ENCODE results near the gene IL21R. TPM values are rescaled to one million over a fixed set of nuclear protein-coding genes. Genes with fewer than 3 reads are reported as not detected.

Gene IL21R
- total and polyA plus RNA-seq, 10 of the 15 experiments (the other 5 are each of a cell fraction or from before 2014, with no cell fraction given) = 5.3 to 138 (median 82.5) TPM

DNA sequence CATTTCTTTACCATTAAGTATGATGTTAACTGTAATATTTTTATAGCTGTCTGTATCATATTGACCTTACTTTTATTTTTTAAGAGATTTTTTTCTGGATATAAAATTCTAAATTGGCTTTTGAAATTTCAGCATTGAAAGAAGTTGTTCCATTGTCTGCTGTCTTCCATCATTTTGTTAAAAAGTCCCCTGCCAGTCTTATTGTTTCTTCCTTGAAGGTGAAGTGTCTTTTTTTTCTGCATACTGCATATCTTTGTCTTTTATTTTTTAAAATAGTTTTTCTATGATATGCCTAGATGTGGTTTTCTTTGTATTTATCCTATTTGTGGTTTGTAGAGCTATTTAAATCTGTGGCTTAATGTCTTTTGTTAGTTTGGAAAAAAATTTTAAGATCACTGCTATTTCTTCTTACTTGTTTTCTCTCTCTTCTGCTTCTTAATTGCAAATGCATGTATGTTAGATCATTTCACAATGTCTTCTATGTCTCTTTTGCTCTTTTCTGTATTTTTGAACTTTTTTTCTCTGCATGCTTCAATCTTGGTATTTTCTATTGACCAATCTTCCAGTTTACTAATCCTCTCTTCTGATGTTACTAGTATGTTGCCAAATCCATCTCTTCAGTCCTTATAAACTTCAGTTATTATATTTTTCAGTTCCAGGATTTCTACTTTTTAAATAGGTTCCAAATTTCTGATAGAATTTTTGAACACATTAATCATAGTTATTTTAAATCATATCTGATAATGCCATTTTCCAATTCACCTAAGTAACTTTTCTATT is 20.2 kb downstream of the IL21R start (continued):
- TF ChIP-seq, protein P1, sequence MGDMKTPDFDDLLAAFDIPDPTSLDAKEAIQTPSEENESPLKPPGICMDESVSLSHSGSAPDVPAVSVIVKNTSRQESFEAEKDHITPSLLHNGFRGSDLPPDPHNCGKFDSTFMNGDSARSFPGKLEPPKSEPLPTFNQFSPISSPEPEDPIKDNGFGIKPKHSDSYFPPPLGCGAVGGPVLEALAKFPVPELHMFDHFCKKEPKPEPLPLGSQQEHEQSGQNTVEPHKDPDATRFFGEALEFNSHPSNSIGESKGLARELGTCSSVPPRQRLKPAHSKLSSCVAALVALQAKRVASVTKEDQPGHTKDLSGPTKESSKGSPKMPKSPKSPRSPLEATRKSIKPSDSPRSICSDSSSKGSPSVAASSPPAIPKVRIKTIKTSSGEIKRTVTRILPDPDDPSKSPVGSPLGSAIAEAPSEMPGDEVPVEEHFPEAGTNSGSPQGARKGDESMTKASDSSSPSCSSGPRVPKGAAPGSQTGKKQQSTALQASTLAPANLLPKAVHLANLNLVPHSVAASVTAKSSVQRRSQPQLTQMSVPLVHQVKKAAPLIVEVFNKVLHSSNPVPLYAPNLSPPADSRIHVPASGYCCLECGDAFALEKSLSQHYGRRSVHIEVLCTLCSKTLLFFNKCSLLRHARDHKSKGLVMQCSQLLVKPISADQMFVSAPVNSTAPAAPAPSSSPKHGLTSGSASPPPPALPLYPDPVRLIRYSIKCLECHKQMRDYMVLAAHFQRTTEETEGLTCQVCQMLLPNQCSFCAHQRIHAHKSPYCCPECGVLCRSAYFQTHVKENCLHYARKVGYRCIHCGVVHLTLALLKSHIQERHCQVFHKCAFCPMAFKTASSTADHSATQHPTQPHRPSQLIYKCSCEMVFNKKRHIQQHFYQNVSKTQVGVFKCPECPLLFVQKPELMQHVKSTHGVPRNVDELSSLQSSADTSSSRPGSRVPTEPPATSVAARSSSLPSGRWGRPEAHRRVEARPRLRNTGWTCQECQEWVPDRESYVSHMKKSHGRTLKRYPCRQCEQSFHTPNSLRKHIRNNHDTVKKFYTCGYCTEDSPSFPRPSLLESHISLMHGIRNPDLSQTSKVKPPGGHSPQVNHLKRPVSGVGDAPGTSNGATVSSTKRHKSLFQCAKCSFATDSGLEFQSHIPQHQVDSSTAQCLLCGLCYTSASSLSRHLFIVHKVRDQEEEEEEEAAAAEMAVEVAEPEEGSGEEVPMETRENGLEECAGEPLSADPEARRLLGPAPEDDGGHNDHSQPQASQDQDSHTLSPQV (IDR thresholded peaks at IDR 0.05) = no peak
- TF ChIP-seq BCL11A (IDR thresholded peaks at IDR 0.05; ENCODE audit: low read depth, low read length) (no peak), KAT2A (conservative IDR thresholded peaks at IDR 0.05; ENCODE audit: control insufficient read depth, low read depth, low read length) (no peak)

DNA sequence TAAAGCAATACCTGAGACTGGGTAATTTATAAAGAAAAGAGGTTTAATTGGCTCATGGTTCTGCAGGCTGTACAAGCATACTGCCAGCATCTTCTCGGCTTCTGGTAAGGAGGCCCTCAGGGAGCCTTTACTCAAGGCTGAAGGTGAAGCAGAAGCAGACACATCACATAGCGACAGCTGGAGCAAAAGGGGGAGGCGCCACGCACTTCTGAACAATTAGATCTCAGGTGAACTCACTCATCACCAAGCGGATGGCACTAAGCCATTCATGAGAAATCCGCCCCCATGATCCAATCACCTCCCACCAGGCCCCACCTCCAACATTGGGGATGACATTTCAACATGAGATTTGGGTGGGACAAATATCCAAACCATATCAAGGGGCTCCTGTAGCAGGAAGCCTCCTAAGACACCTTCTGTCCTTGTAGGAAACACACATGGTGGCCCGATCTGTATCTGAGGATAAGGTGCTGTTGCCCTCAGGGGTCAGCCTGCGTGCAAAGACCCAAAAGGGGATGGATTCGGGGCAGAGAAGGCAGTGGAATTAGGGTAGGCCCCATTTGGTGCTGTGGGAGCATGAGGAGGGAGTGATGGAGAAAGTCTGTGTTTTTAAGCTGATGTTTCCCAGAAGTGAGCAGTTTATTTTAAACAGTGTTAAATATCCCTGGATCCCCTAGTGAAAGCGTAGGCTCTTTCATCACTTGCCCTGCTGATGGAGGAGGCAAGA is 23.0 kb downstream of the IL21R start:
- RAD21 ChIA-PET (ENCODE audit: unreplicated experiment) = interaction anchor here (3.9 to 4.3 kb wide), 2 partner anchors 21 to 52 kb away, joined by 34 to 106 read pairs; partner anchors contain the start of gene IL21R
- FAIRE-seq = no peak
- H3K9ac ChIP-seq (ENCODE audit: control insufficient read depth, insufficient read depth, low read length) = no peak overlapping the region
- H2AFZ ChIP-seq (ENCODE audit: control insufficient read depth, low read depth, low read length) = no peak overlapping the region
- DNase-seq (ENCODE audit: low read depth, low spot score) = no peak
- H3K4me2 ChIP-seq (ENCODE audit: control insufficient read depth, insufficient read depth) = peak overlapping the region; percentile 71; the same call in 1 of the 2 replicates
- no peak for ATAC-seq
- no peaks in the 10 kb centered on the region for H4K20me1 ChIP-seq (ENCODE audit: control insufficient read depth, insufficient read depth)
- H3K4me3 ChIP-seq = no peak overlapping the region
- no peaks in the 10 kb centered on the region for H3K27me3 ChIP-seq (replicated peaks in 1 of 2; ENCODE audit: control insufficient read depth in 2 of 2, insufficient read depth in 2 of 2, low read length in 1 of 2)
- no TSS peak for BruUV-seq (replicated peaks)
- peaks cover 38% of the 10 kb centered on the region for H3K9me3 ChIP-seq (replicated peaks; ENCODE audit: control insufficient read depth, insufficient read depth, low read length)
- 74% methylated on average over 10 of the region's 10 CpGs for WGBS (ENCODE audit: insufficient coverage, insufficient replicate concordance, low lambda C conversion rate, missing lambda C conversion rate)
- H3K4me1 ChIP-seq (ENCODE audit: control insufficient read depth, insufficient read depth, low read length) = peaks cover 63% of the 10 kb centered on the region
- intact Hi-C loops (cut with micrococcal nuclease; ENCODE audit: unreplicated experiment) (no loop called here), in situ Hi-C loops (cut with MboI) (no loop called here)
- H3K79me2 ChIP-seq (ENCODE audit: control insufficient read depth, insufficient read depth, low read length) = peaks cover 95% of the 10 kb centered on the region
- SMC1A ChIA-PET (ENCODE audit: uncharacterized antibody, unreplicated experiment) = interaction anchor here (1.1 to 11.7 kb wide), 3 partner anchors 21 to 51 kb away, joined by 4 to 161 read pairs (median 48); partner anchors contain the start of gene IL21R
- POLR2A ChIA-PET = interaction anchor here (0.6 to 4.1 kb wide), 4 partner anchors 15 to 140 kb away, joined by 3 to 35 read pairs (median 4); no protein-coding TSS in a partner anchor
- H3K36me3 ChIP-seq (ENCODE audit: control insufficient read depth in 2 of 2, insufficient read depth in 2 of 2, low read length in 1 of 2) = peaks cover 16 to 38% of the 10 kb centered on the region in 2 experiments
- peak overlapping the region; percentile 53 for H3K27ac ChIP-seq (ENCODE audit: control insufficient read depth, insufficient read depth)
- CTCF ChIA-PET = no interaction called here
- TF ChIP-seq CREB1 (IDR thresholded peaks at IDR 0.05; ENCODE audit: low read depth) (no peak), SP1 (IDR thresholded peaks at IDR 0.05; ENCODE audit: low read depth, low read length) (no peak), ZZZ3 (IDR thresholded peaks at IDR 0.05; ENCODE audit: control insufficient read depth, insufficient read length, low read depth) (no peak), CHD1 (IDR thresholded peaks at IDR 0.05; ENCODE audit: low read depth, low read length) (no peak), MTA2 (IDR thresholded peaks at IDR 0.05; ENCODE audit: low read depth) (no peak), POLR2A (IDR thresholded peaks at IDR 0.05; ENCODE audit: low read depth, low read length) (peak; percentile 49; the same call in 1 of the 2 replicates), MXI1 (IDR thresholded peaks at IDR 0.05; ENCODE audit: low read depth, low read length) (no peak), DPF2 (IDR thresholded peaks at IDR 0.05) (no peak), POLR2AphosphoS5 (IDR thresholded peaks at IDR 0.05; ENCODE audit: low read length) (peak; percentile 66), CBFB (IDR thresholded peaks at IDR 0.05; ENCODE audit: low read depth) (no peak), RAD51 (IDR thresholded peaks at IDR 0.05) (no peak), WRNIP1 (IDR thresholded peaks at IDR 0.05; ENCODE audit: borderline replicate concordance, low read depth, low read length) (no peak), HDAC6 (IDR thresholded peaks at IDR 0.05; ENCODE audit: unreplicated experiment) (no peak)
